ENCODE data around the gene CELF3. TPM values are rescaled to one million over a fixed set of nuclear protein-coding genes. Genes with fewer than 3 reads are reported as not detected.

The CELF3 gene
- total and polyA plus RNA-seq, 9 of the 15 experiments (the other 6 are each of a cell fraction or from before 2014, with no cell fraction given) = not detected

GRCh38 chr1:151680391-151680790 lies 36.2 kb downstream of the CELF3 start (continued):
- TF ChIP-seq MYNN (IDR thresholded peaks at IDR 0.05) = no peak
- no peak for TF ChIP-seq MYNN (CRISPR knock-in tag; IDR thresholded peaks at IDR 0.05)
- no peak for TF ChIP-seq ZNF589 (CRISPR knock-in tag; IDR thresholded peaks at IDR 0.05; ENCODE audit: low read depth)
- TF ChIP-seq ZNF124 (CRISPR knock-in tag; IDR thresholded peaks at IDR 0.05) = no peak

- no TSS peak for BruUV-seq (replicated peaks)
- Histone ChIP-seq H3K27ac (ENCODE audit: extremely low read depth, low read depth, low read length) (no peak overlapping the region), H3K36me3 (ENCODE audit: control insufficient read depth, insufficient read depth, low read length) (peaks cover 9% of the 10 kb centered on the region; the same call in 1 of the 3 replicates), H3K4me1 (replicated peaks in 1 of 2; ENCODE audit: control insufficient read depth in 2 of 2, insufficient read depth in 2 of 2, low read length in 2 of 2) (peaks cover 0 to 2% of the 10 kb centered on the region in 2 experiments; a peak in 2 of 5 replicates), H3K9ac (ENCODE audit: insufficient read depth in 1 of 2, low read depth in 2 of 2, low read length in 2 of 2) (no peak overlapping the region), H3K27me3 (ENCODE audit: control insufficient read depth in 2 of 2, insufficient read depth in 2 of 2, low read length in 2 of 2) (no peaks in the 10 kb centered on the region), H3K4me3 (no peak overlapping the region), H2AFZ (ENCODE audit: low read depth, low read length) (no peak overlapping the region), H3K4me2 (ENCODE audit: insufficient read depth, low read length) (no peak overlapping the region), H3K79me2 (ENCODE audit: control insufficient read depth, insufficient read depth, low read length) (no peaks in the 10 kb centered on the region), H3K9me3 (replicated peaks; ENCODE audit: control insufficient read depth, insufficient read depth, low read depth, low read length) (no peaks in the 10 kb centered on the region), H4K20me1 (replicated peaks; ENCODE audit: control insufficient read depth, insufficient read depth, low read length) (no peaks in the 10 kb centered on the region), H3K9me1 (ENCODE audit: control insufficient read depth, insufficient read depth, low read length) (no peaks in the 10 kb centered on the region)
- ATAC-seq (no peak), FAIRE-seq (no peak), DNase-seq (ENCODE audit: extremely low read depth in 1 of 4, low spot score in 3 of 4) (no peak)
- WGBS (ENCODE audit: insufficient coverage, low coverage, missing lambda C conversion rate) = 5% methylated on average over 1 of the region's 1 CpG
- intact Hi-C loops (cut with micrococcal nuclease) = no loop called here
- in situ Hi-C loops (cut with MboI) = no loop called here
- ChIA-PET POLR2A (no interaction called here), CTCF (ENCODE audit: low intra/inter-chr PET ratio) (no interaction called here)
- TF ChIP-seq NBN (IDR thresholded peaks at IDR 0.05; ENCODE audit: low read depth) = no peak
- 0 out of 2 replicates have a peak, but pooled peaks have one; percentile 19 for TF ChIP-seq REST (IDR thresholded peaks at IDR 0.05; ENCODE audit: borderline replicate concordance)
- no peak for TF ChIP-seq REST (CRISPR knock-in tag; IDR thresholded peaks at IDR 0.05; ENCODE audit: low read depth)
- TF ChIP-seq BDP1 (IDR thresholded peaks at IDR 0.05; ENCODE audit: insufficient read depth, insufficient read length) = no peak
- TF ChIP-seq TFAM (CRISPR knock-in tag; conservative IDR thresholded peaks at IDR 0.05) = no peak
- no peak for TF ChIP-seq RFX7 (CRISPR knock-in tag; IDR thresholded peaks at IDR 0.05)
Measured at GRCh38 chr1:151673407-151673806, 43.2 kb downstream of the CELF3 start.
